SK-N-SH (cell line): ENCODE results near the gene MVD. TPM values are rescaled to one million over a fixed set of nuclear protein-coding genes. Genes with fewer than 3 reads are reported as not detected.

ENCODE experiments used
- CTCF ChIA-PET: fragments of 300-600, 350-600 bp; formaldehyde crosslinking; extraction: SDS; loops from one replicate; lab custom pipeline; 2021; lab: Yijun Ruan, JAX
- POLR2A ChIA-PET: fragments of 350-600 bp; sonication (Branson Sonifier 250); formaldehyde crosslinking; extraction: SDS; loops from one replicate; lab custom pipeline; 2020; ENCODE audit warnings: antibody characterized with exemption, inconsistent platforms; lab: Yijun Ruan, JAX
- DNase-seq: peaks from one replicate; pipeline ENCODE4 v3.0.0; 2012
- H2AFZ ChIP-seq: fragments of 200-600 bp; sonication (generic); 2 replicates; pipeline ENCODE4 v1.8.1; 2016; ENCODE audit warnings: antibody characterized with exemption, mild to moderate bottlenecking, low read depth
- H3F3A ChIP-seq: fragments of 200-600 bp; sonication (generic); replicated peaks from 2 replicates; pipeline ENCODE3; 2016; ENCODE audit warnings: antibody characterized with exemption, mild to moderate bottlenecking; ENCODE audit not compliant: insufficient read depth
- H3K27ac ChIP-seq, 2 experiments: fragments of 200-500 bp in 1 of 2; fragments of 200-600 bp in 1 of 2; sonication (Bioruptor generic) in 1 of 2; sonication (generic), shearing (Covaris generic) in 1 of 2; 2 replicates each; pipeline versions ENCODE4 v1.5.1 to v1.6.1; 2014 to 2016; ENCODE audit warnings: low read depth in 2 of 2, inconsistent platforms in 1 of 2, low read length in 1 of 2, mild to moderate bottlenecking in 1 of 2, mixed read lengths in 1 of 2
- H3K27me3 ChIP-seq: fragments of 200-600 bp; sonication (generic), shearing (Covaris generic); 2 replicates; pipeline ENCODE4 v1.6.1; 2016; ENCODE audit warnings: mixed run types; ENCODE audit not compliant: insufficient read depth
- H3K36me3 ChIP-seq, 2 experiments: fragments of 200-500 bp in 1 of 2; fragments of 200-600 bp in 1 of 2; sonication (Bioruptor generic) in 1 of 2; sonication (generic) in 1 of 2; replicated peaks in 1 of 2; 2 replicates each; pipeline versions ENCODE3 to v1.5.1; 2014 to 2016; ENCODE audit warnings: low read length in 1 of 2, mild to moderate bottlenecking in 1 of 2; ENCODE audit not compliant: insufficient read depth in 2 of 2, control insufficient read depth in 1 of 2
- H3K4me1 ChIP-seq, 2 experiments: fragments of 200-500 bp in 1 of 2; fragments of 200-600 bp in 1 of 2; sonication (Bioruptor generic) in 1 of 2; sonication (generic), shearing (Covaris generic) in 1 of 2; 2 replicates each; pipeline versions ENCODE4 v1.5.1 to v1.6.1; 2014 to 2016; ENCODE audit warnings: low read depth in 1 of 2, low read length in 1 of 2, mixed run types in 1 of 2; ENCODE audit not compliant: insufficient read depth in 2 of 2, control insufficient read depth in 1 of 2
- H3K4me2 ChIP-seq: fragments of 200-600 bp; sonication (generic), shearing (Covaris generic); 2 replicates; pipeline ENCODE4 v1.6.1; 2017; ENCODE audit warnings: mixed run types
- H3K4me3 ChIP-seq, 2 experiments: fragments of 200-500 bp in 1 of 2; fragments of 200-600 bp in 1 of 2; sonication (Bioruptor generic) in 1 of 2; sonication (generic), shearing (Covaris generic) in 1 of 2; 2 replicates each; pipeline versions ENCODE4 v1.5.1 to v1.8.1; 2014 to 2016; ENCODE audit warnings: low read depth in 2 of 2, inconsistent platforms in 1 of 2, low read length in 1 of 2, mild to moderate bottlenecking in 1 of 2, mixed read lengths in 1 of 2, moderate library complexity in 1 of 2
- H3K79me2 ChIP-seq: fragments of 200-600 bp; sonication (generic); 2 replicates; pipeline ENCODE4 v1.8.1; 2017; ENCODE audit warnings: mild to moderate bottlenecking; ENCODE audit not compliant: insufficient read depth
- H3K9ac ChIP-seq: fragments of 200-600 bp; sonication (generic); 2 replicates; pipeline ENCODE4 v1.6.1; 2017; ENCODE audit warnings: mixed run types
- H3K9me2 ChIP-seq: fragments of 200-600 bp; sonication (generic); 2 replicates; pipeline ENCODE4 v1.6.1; 2017; ENCODE audit warnings: mixed run types
- H3K9me3 ChIP-seq: fragments of 200-600 bp; sonication (generic); 2 replicates; pipeline ENCODE4 v1.6.1; 2017; ENCODE audit warnings: mixed run types, mild to moderate bottlenecking, moderate library complexity
- H4K20me1 ChIP-seq: fragments of 200-600 bp; sonication (generic); 2 replicates; pipeline ENCODE4 v1.6.1; 2017; ENCODE audit warnings: mild to moderate bottlenecking, mixed run types; ENCODE audit not compliant: insufficient read depth
- CHD2 ChIP-seq: fragments of 150-350 bp; IDR thresholded peaks from 2 replicates; pipeline ENCODE4 v1.6.1; 2018; ENCODE audit warnings: low read length; ENCODE audit not compliant: partially characterized antibody
- EP300 ChIP-seq, 2 experiments: IDR thresholded peaks; 2 replicates each; pipeline versions ENCODE4 v1.4.0 to v1.6.1; 2012; ENCODE audit warnings: borderline replicate concordance in 1 of 2, low read depth in 1 of 2, low read length in 1 of 2
- EZH2phosphoT487 ChIP-seq: fragments of 200-600 bp; sonication (generic); IDR thresholded peaks from 2 replicates; pipeline ENCODE4 v1.6.1; 2017; ENCODE audit warnings: low read depth, mixed run types, mild to moderate bottlenecking, antibody characterized with exemption, moderate library complexity, borderline replicate concordance
- FOSL2 ChIP-seq: IDR thresholded peaks from 2 replicates; pipeline ENCODE4 v1.4.0; 2012; ENCODE audit warnings: low read depth, mild to moderate bottlenecking, moderate library complexity, borderline replicate concordance
- GABPA ChIP-seq: IDR thresholded peaks from 2 replicates; pipeline ENCODE4 v1.4.0; 2012; ENCODE audit warnings: low read depth, mild to moderate bottlenecking
- MEF2A ChIP-seq: IDR thresholded peaks from 2 replicates; pipeline ENCODE4 v1.4.0; 2012; ENCODE audit warnings: low read depth, borderline replicate concordance
- MXI1 ChIP-seq: IDR thresholded peaks from 2 replicates; pipeline ENCODE4 v1.6.1; 2012; ENCODE audit warnings: mild to moderate bottlenecking, low read depth, low read length, improper control_type of control experiment
- NFIC ChIP-seq: IDR thresholded peaks from 2 replicates; pipeline ENCODE4 v1.4.0; 2012; ENCODE audit warnings: borderline replicate concordance
- NRF1 ChIP-seq: IDR thresholded peaks from 2 replicates; pipeline ENCODE4 v1.6.1; 2012; ENCODE audit warnings: low read depth, mild to moderate bottlenecking, low read length
- PBX3 ChIP-seq: IDR thresholded peaks from 2 replicates; pipeline ENCODE4; 2012
- POLR2AphosphoS5 ChIP-seq: IDR thresholded peaks from 2 replicates; pipeline ENCODE4 v1.6.1; 2012; ENCODE audit warnings: low read depth, low read length
- RAD21 ChIP-seq: IDR thresholded peaks from 2 replicates; pipeline ENCODE4 v1.6.1; 2012; ENCODE audit warnings: mild to moderate bottlenecking, low read length
- RXRA ChIP-seq: IDR thresholded peaks from 2 replicates; pipeline ENCODE4 v1.4.0; 2012; ENCODE audit warnings: low read depth, mild to moderate bottlenecking, borderline replicate concordance
- SIN3A ChIP-seq: IDR thresholded peaks from 2 replicates; pipeline ENCODE4 v1.6.1; 2012; ENCODE audit warnings: low read depth, mild to moderate bottlenecking, low read length, moderate library complexity, borderline replicate concordance
- TAF1 ChIP-seq: IDR thresholded peaks from 2 replicates; pipeline ENCODE4 v1.6.1; 2012; ENCODE audit warnings: low read depth, mild to moderate bottlenecking, low read length, moderate library complexity, borderline replicate concordance
- TEAD4 ChIP-seq: IDR thresholded peaks from 2 replicates; pipeline ENCODE4 v1.4.0; 2012; ENCODE audit warnings: mild to moderate bottlenecking, borderline replicate concordance; ENCODE audit not compliant: insufficient read depth
- USF1 ChIP-seq: IDR thresholded peaks from 2 replicates; pipeline ENCODE4 v1.4.0; 2012; ENCODE audit warnings: low read depth, borderline replicate concordance
- WGBS: methylation state at CpG from one replicate; pipeline ENCODE4 v1.1.6; 2017; ENCODE audit warnings: low lambda C conversion rate; 5-methylcytosine and 5-hydroxymethylcytosine counted together
- polyA plus RNA-seq, 3 experiments: library from polyadenylated mRNA; depleted of rRNA; stranded (reverse); fragments of >200 nt; gene quantifications; 2 replicates each; pipeline ENCODE4 v1.2.3, GENCODE V29; 2012

The MVD gene
- polyA plus RNA-seq, 1 of the 3 experiments (the other 2 are of a cell fraction) = 15.7 TPM

- no peaks in the 10 kb centered on the region for H3F3A ChIP-seq
- H3K79me2 ChIP-seq = no peaks in the 10 kb centered on the region
- DNase-seq = no peak
- H2AFZ ChIP-seq = no peak overlapping the region
- H3K9me2 ChIP-seq = no peaks in the 10 kb centered on the region
- TF ChIP-seq MEF2A = no peak
- no peak for TF ChIP-seq EP300 (IDR thresholded peaks at IDR 0.05; ENCODE audit: borderline replicate concordance in 1 of 2, low read depth in 1 of 2, low read length in 1 of 2)
- no peak for TF ChIP-seq RAD21
- no peak for TF ChIP-seq NRF1
- no peak for TF ChIP-seq TEAD4
- TF ChIP-seq CHD2 = no peak
- TF ChIP-seq FOSL2 = no peak
- TF ChIP-seq POLR2AphosphoS5 = no peak
- TF ChIP-seq RXRA = no peak
- TF ChIP-seq PBX3 = no peak
- no peak for TF ChIP-seq SIN3A
- no peak for TF ChIP-seq MXI1
- TF ChIP-seq USF1 = no peak
- no peak for TF ChIP-seq NFIC
- TF ChIP-seq, all 33 proteins: peak for 0
- no peak overlapping the region for H3K27ac ChIP-seq
- whole genome bisulfite sequencing = 94% methylated on average over 23 of the region's 23 CpGs
- no peak overlapping the region for H3K4me2 ChIP-seq
- H3K4me3 ChIP-seq = no peak overlapping the region
- H3K9ac ChIP-seq = no peak overlapping the region
- no peaks in the 10 kb centered on the region for H4K20me1 ChIP-seq
- H3K36me3 ChIP-seq = no peaks in the 10 kb centered on the region
- peaks cover 0 to 4% of the 10 kb centered on the region in 2 experiments; a peak in 1 of 4 replicates for H3K4me1 ChIP-seq
- no peaks in the 10 kb centered on the region for H3K27me3 ChIP-seq
- POLR2A ChIA-PET = no interaction called here
- no peaks in the 10 kb centered on the region for H3K9me3 ChIP-seq
- CTCF ChIA-PET = no interaction called here
Measured at GRCh38 chr16:88645941-88646340, 16.9 kb downstream of the MVD start.

GRCh38 chr16:88645455-88645854 lies 17.4 kb downstream of the MVD start:
- Histone ChIP-seq H2AFZ (no peak overlapping the region), H3K4me2 (no peak overlapping the region), H3F3A (no peaks in the 10 kb centered on the region), H3K4me3 (no peak overlapping the region), H3K79me2 (no peaks in the 10 kb centered on the region), H3K4me1 (peaks cover 0 to 4% of the 10 kb centered on the region in 2 experiments; a peak in 1 of 4 replicates), H3K9ac (no peak overlapping the region), H4K20me1 (no peaks in the 10 kb centered on the region), H3K9me2 (no peaks in the 10 kb centered on the region), H3K27me3 (peaks cover 2% of the 10 kb centered on the region; the same call in 1 of the 2 replicates), H3K36me3 (no peaks in the 10 kb centered on the region), H3K9me3 (no peaks in the 10 kb centered on the region), H3K27ac (no peak overlapping the region)
- TF ChIP-seq CHD2 = no peak
- no peak for TF ChIP-seq TEAD4
- no peak for TF ChIP-seq GABPA
- no peak for TF ChIP-seq TAF1
- no peak for TF ChIP-seq EZH2phosphoT487
- no peak for TF ChIP-seq POLR2AphosphoS5
- no peak for TF ChIP-seq MEF2A
- no peak for DNase-seq
- ChIA-PET POLR2A (no interaction called here), CTCF (no interaction called here)
- WGBS = 97% methylated on average over 14 of the region's 16 CpGs
